AG09309 (cell line): ENCODE results near the gene NRP1.

ENCODE experiments used
- DNase-seq: peaks from one replicate; pipeline ENCODE4 v3.0.0-alpha.2; 2010; ENCODE audit warnings: low read depth
- H3K4me3 ChIP-seq: 2 replicates; pipeline ENCODE4 v1.5.1; 2011; ENCODE audit warnings: mild to moderate bottlenecking, low read depth, low read length, moderate library complexity; ENCODE audit not compliant: control insufficient read depth
- CTCF ChIP-seq: IDR thresholded peaks from 2 replicates; pipeline ENCODE4 v1.5.1; 2011; ENCODE audit warnings: mild to moderate bottlenecking, low read depth, low read length, inconsistent platforms; ENCODE audit not compliant: insufficient read depth, control insufficient read depth; ENCODE audit errors: missing control alignments

Gene NRP1

GRCh38 chr10:33132626-33133025 is 201.8 kb downstream of the NRP1 start:
- no peak for DNase-seq
- no peak for TF ChIP-seq CTCF
- H3K4me3 ChIP-seq, result no peak overlapping the region

- H3K4me3 ChIP-seq, result no peak overlapping the region
- TF ChIP-seq CTCF, result no peak
- DNase-seq, result peak; percentile 86
These were observed 204.5 kb downstream of the NRP1 start for GRCh38 chr10:33129996-33130386.

GRCh38 chr10:33129141-33129995 is 205.1 kb downstream of the NRP1 start:
- H3K4me3 ChIP-seq, result peak overlapping the region; percentile 3; the same call in 1 of the 2 replicates
- DNase-seq, result peak; percentile 97
- peak; percentile 35 for TF ChIP-seq CTCF

- TF ChIP-seq CTCF, result no peak
- DNase-seq, result no peak
- H3K4me3 ChIP-seq, result no peak overlapping the region
These were observed 206.8 kb downstream of the NRP1 start for GRCh38 chr10:33127622-33128021.
